Hematopoietic multipotent progenitor cell treated with erythropoietin and hydrocortisone succinate and interleukin-3 and kit ligand, for 15 days (in vitro differentiated cells): ENCODE measurements around the gene KREMEN1.

ENCODE experiments used
- DNase-seq: peaks from one replicate; pipeline ENCODE4 v3.0.0-alpha.2; 2015; ENCODE audit warnings: low spot score

The KREMEN1 gene

GRCh38 chr22:29184849-29185490 is 112.1 kb downstream of the KREMEN1 start:
- DNase-seq: no peak

- DNase-seq: no peak
These were observed 113.5 kb downstream of the KREMEN1 start for GRCh38 chr22:29186302-29186701.

GRCh38 chr22:29187831-29188230 is 115.0 kb downstream of the KREMEN1 start:
- DNase-seq: no peak

- no peak for DNase-seq
These were observed 117.2 kb downstream of the KREMEN1 start for GRCh38 chr22:29190051-29190450.

GRCh38 chr22:29190918-29191317 is 118.1 kb downstream of the KREMEN1 start:
- no peak for DNase-seq

GRCh38 chr22:29193021-29193420 is 120.2 kb downstream of the KREMEN1 start:
- peak; percentile 31 for DNase-seq

- peak; percentile 86 for DNase-seq
These were observed 121.3 kb downstream of the KREMEN1 start for GRCh38 chr22:29194184-29194583.

GRCh38 chr22:29195118-29195963 is 122.5 kb downstream of the KREMEN1 start:
- DNase-seq: peak; percentile 83

GRCh38 chr22:29195964-29196666 is 123.3 kb downstream of the KREMEN1 start:
- DNase-seq: no peak

GRCh38 chr22:29197096-29197495 is 124.3 kb downstream of the KREMEN1 start:
- peak; percentile 46 for DNase-seq

GRCh38 chr22:29198240-29198639 is 125.4 kb downstream of the KREMEN1 start:
- no peak for DNase-seq

- peak; percentile 25 for DNase-seq
These were observed 127.0 kb downstream of the KREMEN1 start for GRCh38 chr22:29199702-29200400.

GRCh38 chr22:29200901-29201300 is 128.1 kb downstream of the KREMEN1 start:
- DNase-seq: no peak

GRCh38 chr22:29201782-29202181 is 128.9 kb downstream of the KREMEN1 start:
- no peak for DNase-seq

- peak; percentile 85 for DNase-seq
These were observed 129.7 kb downstream of the KREMEN1 start for GRCh38 chr22:29202212-29203192.

- peak; percentile 65 for DNase-seq
These were observed 130.9 kb downstream of the KREMEN1 start for GRCh38 chr22:29203488-29204454.

- peak; percentile 16 for DNase-seq
These were observed 131.8 kb downstream of the KREMEN1 start for GRCh38 chr22:29204455-29205183.

- peak; percentile 21 for DNase-seq
These were observed 132.4 kb downstream of the KREMEN1 start for GRCh38 chr22:29205252-29205593.
